Neural progenitor cell (in vitro differentiated cells): ENCODE data around the gene SOAT1. TPM values are rescaled to one million over a fixed set of nuclear protein-coding genes. Genes with fewer than 3 reads are reported as not detected.
"Not testable (repeated sequence)": the region's sequence is repeated elsewhere in the genome, so short reads cannot be mapped to it uniquely, and the experiment has no call there.

ENCODE experiments used
- DNase-seq: peaks from one replicate; pipeline ENCODE4 v3.0.0-alpha.2; 2016; ENCODE audit warnings: low spot score
- H2AFZ ChIP-seq: fragments of 200-600 bp; sonication (generic); replicated peaks from 2 replicates; pipeline ENCODE4 v1.6.1; 2016; ENCODE audit warnings: antibody characterized with exemption
- H3F3A ChIP-seq: fragments of 200-600 bp; sonication (generic); 2 replicates; pipeline ENCODE4 v1.6.1; 2016; ENCODE audit warnings: antibody characterized with exemption, low read depth
- H3K27ac ChIP-seq: fragments of 200-600 bp; sonication (generic); 2 replicates; pipeline ENCODE4 v1.5.1; 2016; ENCODE audit warnings: mild to moderate bottlenecking
- H3K27me3 ChIP-seq: fragments of 200-600 bp; sonication (generic); 2 replicates; pipeline ENCODE4 v1.6.1; 2016; ENCODE audit warnings: mild to moderate bottlenecking, moderate library complexity
- H3K36me3 ChIP-seq: fragments of 200-600 bp; sonication (generic); 2 replicates; pipeline ENCODE4 v1.5.1; 2016
- H3K4me1 ChIP-seq: fragments of 200-600 bp; sonication (generic); 2 replicates; pipeline ENCODE4 v1.6.1; 2016; ENCODE audit warnings: mixed run types
- H3K4me2 ChIP-seq: fragments of 200-600 bp; sonication (generic); 2 replicates; pipeline ENCODE4 v1.6.1; 2016
- H3K4me3 ChIP-seq: fragments of 200-600 bp; sonication (generic); 2 replicates; pipeline ENCODE4 v1.5.1; 2016
- H3K79me2 ChIP-seq: fragments of 200-600 bp; sonication (generic); 2 replicates; pipeline ENCODE4 v1.6.1; 2016; ENCODE audit warnings: low read depth
- H3K9ac ChIP-seq: fragments of 200-600 bp; sonication (generic); 2 replicates; pipeline ENCODE4 v1.6.1; 2016
- H3K9me3 ChIP-seq: fragments of 200-600 bp; sonication (generic); 2 replicates; pipeline ENCODE4 v1.5.1; 2016; ENCODE audit warnings: low read depth
- H4K20me1 ChIP-seq: fragments of 200-600 bp; sonication (generic); 2 replicates; pipeline ENCODE4 v1.6.1; 2016; ENCODE audit warnings: low read depth
- H3K27ac Mint-ChIP-seq: 3 replicates; pipeline ENCODE4 v1.8.0; 2021; ENCODE audit warnings: mixed read lengths
- H3K27me3 Mint-ChIP-seq: 2 replicates; pipeline ENCODE4 v1.8.0; 2022; ENCODE audit warnings: low read depth, mild to moderate bottlenecking, inconsistent platforms, moderate library complexity, mixed read lengths; ENCODE audit not compliant: insufficient read depth
- H3K36me3 Mint-ChIP-seq: 3 replicates; pipeline ENCODE4 v1.8.0; 2021; ENCODE audit warnings: mixed read lengths
- H3K4me1 Mint-ChIP-seq: 3 replicates; pipeline ENCODE4 v1.8.0; 2021; ENCODE audit warnings: mixed read lengths
- H3K4me3 Mint-ChIP-seq: 3 replicates; pipeline ENCODE4 v1.8.0; 2021; ENCODE audit warnings: mild to moderate bottlenecking, moderate library complexity, mixed read lengths
- H3K9me3 Mint-ChIP-seq: 3 replicates; pipeline ENCODE4 v1.8.0; 2020; ENCODE audit warnings: mixed read lengths
- EZH2 ChIP-seq: fragments of 200-600 bp; sonication (generic); IDR thresholded peaks from 2 replicates; pipeline ENCODE4 v1.6.1; 2017; ENCODE audit warnings: antibody characterized with exemption, mild to moderate bottlenecking, moderate library complexity
- EZH2phosphoT487 ChIP-seq: fragments of 200-600 bp; sonication (generic); IDR thresholded peaks from 2 replicates; pipeline ENCODE4 v1.6.1; 2017; ENCODE audit warnings: antibody characterized with exemption
- total RNA-seq: library from RNA; depleted of rRNA; stranded (reverse); fragments of >200 nt; gene quantifications from 2 replicates; pipeline ENCODE4 v1.2.3, GENCODE V29; 2015; ENCODE audit warnings: low replicate concordance
- TF ChIP-seq, protein P1 (sequence below): fragments of 200-600 bp; sonication (generic); IDR thresholded peaks from 2 replicates; pipeline ENCODE4 v1.5.1; 2017; ENCODE audit warnings: antibody characterized with exemption, mild to moderate bottlenecking

SOAT1 gene
- total RNA-seq: 9.0 and 15.3 TPM in 2 replicates

DNA sequence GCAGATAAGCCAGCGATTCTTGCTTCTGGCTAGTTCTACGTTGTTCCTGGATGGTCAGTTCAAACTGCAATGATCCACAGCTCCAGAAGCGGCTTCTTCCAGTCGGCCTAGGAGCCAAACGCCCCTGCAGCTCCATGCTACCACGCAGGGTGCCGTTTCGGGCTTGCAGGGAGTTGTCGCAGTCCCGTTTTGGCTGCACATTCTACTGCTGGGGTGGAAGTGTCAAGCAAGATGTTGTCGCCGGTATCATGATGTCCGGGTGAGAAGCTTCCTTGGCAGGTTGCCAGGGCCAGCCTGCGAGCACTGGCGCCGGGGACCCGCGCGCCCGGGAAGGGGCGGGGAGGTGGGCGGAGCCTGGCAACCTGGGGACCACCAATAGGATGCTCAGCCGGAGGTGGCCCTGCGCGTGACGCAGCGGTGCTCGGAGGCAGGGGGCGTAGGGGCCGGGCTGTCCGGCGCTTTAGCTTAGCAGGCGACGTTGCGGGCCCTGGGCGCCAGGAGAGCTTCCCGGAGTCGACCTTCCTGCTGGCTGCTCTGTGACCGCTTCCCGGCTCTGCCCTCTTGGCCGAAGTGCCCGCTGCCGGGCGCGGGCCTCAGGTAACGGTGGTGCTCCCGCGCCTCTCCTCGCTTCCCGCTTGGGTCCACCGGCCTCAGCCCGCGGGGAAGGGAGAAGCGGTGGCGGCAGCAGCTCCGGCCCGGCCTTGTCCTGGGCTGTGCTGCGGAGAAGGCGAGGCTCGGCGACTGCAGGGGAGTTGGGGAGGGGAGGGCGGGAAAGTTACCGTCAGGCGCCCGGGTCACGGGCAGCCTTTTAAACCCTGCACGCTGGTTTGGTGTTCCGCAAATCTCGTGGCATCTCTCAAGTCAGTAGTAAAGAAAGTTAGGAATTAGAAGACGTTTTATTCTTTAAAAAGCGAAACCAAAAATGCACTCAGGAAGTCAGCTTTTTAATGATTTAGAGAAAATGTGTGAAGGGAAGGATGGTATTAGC, at the start of gene SOAT1:
Gene SOAT1 (plus strand): TSS at position 458 of the 988 bp plus-strand sequence. CDS start 8,888 bp downstream, outside the sequence.
- H3K27me3 ChIP-seq: no peaks in the 10 kb centered on the region
- peaks cover 2% of the 10 kb centered on the region for H3K36me3 Mint-ChIP-seq

DNA sequence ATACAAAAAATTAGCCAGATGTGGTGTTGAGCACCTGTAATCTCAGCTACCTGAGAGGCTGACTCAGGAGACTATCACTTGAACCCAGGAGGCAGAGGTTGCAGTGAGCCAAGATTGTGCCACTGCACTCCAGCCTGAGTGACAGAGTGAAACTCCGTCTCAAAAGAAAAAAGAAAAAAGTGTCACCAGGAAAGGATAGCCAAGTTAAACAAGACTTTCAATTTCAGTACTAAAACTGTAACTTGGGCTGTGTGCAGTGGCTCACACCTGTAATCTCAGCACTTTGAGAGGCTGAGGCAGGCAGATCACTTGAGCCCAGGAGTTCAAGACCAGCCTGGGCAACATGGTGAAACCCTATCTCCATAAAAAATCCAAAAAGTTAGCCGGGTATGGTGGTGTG, 48.2 kb upstream of the SOAT1 start:
- not testable (repeated sequence) for H3K4me2 ChIP-seq, H2AFZ ChIP-seq, H3K27ac ChIP-seq, H3K4me1 ChIP-seq, H3K4me3 ChIP-seq, H3K36me3 ChIP-seq, H3K27me3 ChIP-seq, H3K4me3 Mint-ChIP-seq, H3K9me3 Mint-ChIP-seq, H3K9ac ChIP-seq, H3K27ac Mint-ChIP-seq, H3K27me3 Mint-ChIP-seq, H3K79me2 ChIP-seq, H4K20me1 ChIP-seq, H3K9me3 ChIP-seq, DNase-seq, H3K36me3 Mint-ChIP-seq
- H3K4me1 Mint-ChIP-seq: peaks cover 12% of the 10 kb centered on the region
- peaks cover 12% of the 10 kb centered on the region for H3F3A ChIP-seq

More for the DNA sequence above, at the start of gene SOAT1:
- Mint-ChIP-seq H3K27me3 (peaks cover 7% of the 10 kb centered on the region), H3K9me3 (no peaks in the 10 kb centered on the region), H3K4me1 (peaks cover 18% of the 10 kb centered on the region), H3K4me3 (peak within 1 kb of the TSS; percentile 89), H3K27ac (peak within 1 kb of the TSS; percentile 63)
- peak within 1 kb of the TSS; percentile 96 for H2AFZ ChIP-seq
- H3K4me2 ChIP-seq: peak within 1 kb of the TSS; percentile 81
- H3K9me3 ChIP-seq: no peaks in the 10 kb centered on the region
- peaks cover 26% of the 10 kb centered on the region for H3K79me2 ChIP-seq
- DNase-seq: peak; percentile 97
- H3F3A ChIP-seq: peaks cover 23% of the 10 kb centered on the region
- H3K27ac ChIP-seq: peak within 1 kb of the TSS; percentile 70
- peak; percentile 47 for TF ChIP-seq EZH2
- TF ChIP-seq, protein P1, sequence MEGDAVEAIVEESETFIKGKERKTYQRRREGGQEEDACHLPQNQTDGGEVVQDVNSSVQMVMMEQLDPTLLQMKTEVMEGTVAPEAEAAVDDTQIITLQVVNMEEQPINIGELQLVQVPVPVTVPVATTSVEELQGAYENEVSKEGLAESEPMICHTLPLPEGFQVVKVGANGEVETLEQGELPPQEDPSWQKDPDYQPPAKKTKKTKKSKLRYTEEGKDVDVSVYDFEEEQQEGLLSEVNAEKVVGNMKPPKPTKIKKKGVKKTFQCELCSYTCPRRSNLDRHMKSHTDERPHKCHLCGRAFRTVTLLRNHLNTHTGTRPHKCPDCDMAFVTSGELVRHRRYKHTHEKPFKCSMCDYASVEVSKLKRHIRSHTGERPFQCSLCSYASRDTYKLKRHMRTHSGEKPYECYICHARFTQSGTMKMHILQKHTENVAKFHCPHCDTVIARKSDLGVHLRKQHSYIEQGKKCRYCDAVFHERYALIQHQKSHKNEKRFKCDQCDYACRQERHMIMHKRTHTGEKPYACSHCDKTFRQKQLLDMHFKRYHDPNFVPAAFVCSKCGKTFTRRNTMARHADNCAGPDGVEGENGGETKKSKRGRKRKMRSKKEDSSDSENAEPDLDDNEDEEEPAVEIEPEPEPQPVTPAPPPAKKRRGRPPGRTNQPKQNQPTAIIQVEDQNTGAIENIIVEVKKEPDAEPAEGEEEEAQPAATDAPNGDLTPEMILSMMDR: peak; percentile 29
- no peak for TF ChIP-seq EZH2phosphoT487
- peak within 1 kb of the TSS; percentile 60 for H3K4me3 ChIP-seq
- H3K9ac ChIP-seq: peak within 1 kb of the TSS; percentile 49
- peaks cover 5% of the 10 kb centered on the region for H3K4me1 ChIP-seq
- no peaks in the 10 kb centered on the region for H4K20me1 ChIP-seq
- H3K36me3 ChIP-seq: no peaks in the 10 kb centered on the region

DNA sequence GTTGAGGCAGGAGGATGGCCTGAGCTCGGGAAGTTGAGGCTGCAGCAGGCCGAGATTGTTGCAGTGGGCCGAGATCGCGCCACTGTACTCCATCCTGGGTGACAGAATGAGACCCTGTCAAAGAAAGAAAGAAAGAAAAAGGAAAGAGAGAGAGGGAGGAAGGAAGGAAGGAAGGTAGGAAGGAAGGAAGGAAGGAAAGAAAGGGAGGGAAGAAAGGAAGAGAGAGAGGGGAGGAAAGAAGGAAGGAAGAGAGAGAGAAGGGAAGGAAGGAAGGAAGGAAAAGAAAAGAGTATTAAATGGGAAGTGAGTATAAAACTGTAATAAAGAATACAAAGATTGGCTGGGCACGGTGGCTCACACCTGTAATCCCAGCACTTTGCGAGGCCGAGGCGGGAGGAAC, 45.7 kb upstream of the SOAT1 start:
- DNase-seq: no peak
- no peak overlapping the region for H3K4me2 ChIP-seq
- Mint-ChIP-seq H3K36me3 (no peaks in the 10 kb centered on the region), H3K27me3 (peaks cover 2% of the 10 kb centered on the region), H3K27ac (no peak overlapping the region), H3K4me3 (no peak overlapping the region), H3K9me3 (no peaks in the 10 kb centered on the region), H3K4me1 (no peaks in the 10 kb centered on the region)
- H2AFZ ChIP-seq: no peak overlapping the region
- no peaks in the 10 kb centered on the region for H3K4me1 ChIP-seq
- no peaks in the 10 kb centered on the region for H3K9me3 ChIP-seq
- TF ChIP-seq EZH2phosphoT487 (no peak), EZH2 (no peak)
- TF ChIP-seq, protein P1: no peak
- H3K4me3 ChIP-seq: no peak overlapping the region
- no peak overlapping the region for H3K9ac ChIP-seq
- H3K27me3 ChIP-seq: no peaks in the 10 kb centered on the region
- no peak overlapping the region for H3K27ac ChIP-seq
- no peaks in the 10 kb centered on the region for H3K79me2 ChIP-seq
- H3K36me3 ChIP-seq: no peaks in the 10 kb centered on the region
- no peaks in the 10 kb centered on the region for H3F3A ChIP-seq
- no peaks in the 10 kb centered on the region for H4K20me1 ChIP-seq

DNA sequence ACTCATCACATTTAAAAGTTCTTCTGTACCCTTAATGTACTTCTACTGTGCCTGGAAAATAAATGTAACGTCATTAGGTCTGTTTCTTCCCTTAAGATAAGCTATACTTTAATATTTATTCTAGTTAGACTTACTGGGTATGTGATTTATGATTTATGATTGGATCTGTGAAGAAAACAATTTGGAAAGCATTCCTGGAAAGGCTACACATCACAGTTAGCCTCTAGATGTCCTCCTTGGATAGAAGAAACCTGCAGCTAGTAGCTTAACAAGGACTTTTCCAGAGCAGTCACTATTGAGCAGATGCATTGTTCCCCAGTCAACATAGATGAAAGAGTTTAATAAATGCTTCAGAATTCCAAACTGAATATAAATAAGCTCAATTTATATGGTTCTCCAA, 41.9 kb upstream of the SOAT1 start:
- H3K27me3 ChIP-seq: no peaks in the 10 kb centered on the region
- H2AFZ ChIP-seq: no peak overlapping the region
- no peak overlapping the region for H3K9ac ChIP-seq
- Mint-ChIP-seq H3K36me3 (no peaks in the 10 kb centered on the region), H3K9me3 (no peaks in the 10 kb centered on the region), H3K27me3 (peaks cover 2% of the 10 kb centered on the region), H3K4me3 (no peak overlapping the region), H3K27ac (no peak overlapping the region), H3K4me1 (no peaks in the 10 kb centered on the region)
- H3K4me3 ChIP-seq: no peak overlapping the region
- H3K36me3 ChIP-seq: no peaks in the 10 kb centered on the region
- H3K27ac ChIP-seq: no peak overlapping the region
- H3K79me2 ChIP-seq: no peaks in the 10 kb centered on the region
- peak; percentile 43 for DNase-seq
- H3K9me3 ChIP-seq: no peaks in the 10 kb centered on the region
- TF ChIP-seq, protein P1: peak; percentile 64
- no peak for TF ChIP-seq EZH2
- no peaks in the 10 kb centered on the region for H4K20me1 ChIP-seq
- no peaks in the 10 kb centered on the region for H3F3A ChIP-seq
- H3K4me1 ChIP-seq: no peaks in the 10 kb centered on the region
- H3K4me2 ChIP-seq: no peak overlapping the region
